HG02973 (cell line): ENCODE measurements around the gene MEAK7.

Experiments used
- ATAC-seq: cut with Tn5 transposase; IDR thresholded peaks from one replicate; pipeline ENCODE4 v1.9.1; 2021; ENCODE audit warnings: moderate library complexity; ENCODE audit not compliant: unreplicated experiment

The MEAK7 gene

DNA sequence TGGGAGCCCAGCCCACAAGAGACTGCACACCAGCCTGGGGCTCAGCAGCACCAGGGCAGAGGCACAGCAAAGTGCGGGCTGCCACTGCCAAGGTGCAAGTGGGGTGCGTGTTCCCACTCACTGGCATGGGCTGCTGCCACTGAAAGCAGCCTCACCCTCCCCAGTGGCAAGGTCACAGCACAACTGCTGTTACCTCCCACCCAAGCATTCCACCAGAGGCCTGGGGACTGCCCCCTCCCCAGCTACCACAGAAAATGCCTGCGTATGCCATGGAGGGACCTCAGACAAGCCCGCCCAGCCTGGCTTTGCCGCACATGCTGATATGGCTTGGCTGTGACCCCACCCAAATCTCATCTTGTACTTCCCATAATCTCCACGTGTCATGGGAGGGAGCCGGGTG lies 33.1 kb downstream of the MEAK7 start:
- ATAC-seq, result no peak

DNA sequence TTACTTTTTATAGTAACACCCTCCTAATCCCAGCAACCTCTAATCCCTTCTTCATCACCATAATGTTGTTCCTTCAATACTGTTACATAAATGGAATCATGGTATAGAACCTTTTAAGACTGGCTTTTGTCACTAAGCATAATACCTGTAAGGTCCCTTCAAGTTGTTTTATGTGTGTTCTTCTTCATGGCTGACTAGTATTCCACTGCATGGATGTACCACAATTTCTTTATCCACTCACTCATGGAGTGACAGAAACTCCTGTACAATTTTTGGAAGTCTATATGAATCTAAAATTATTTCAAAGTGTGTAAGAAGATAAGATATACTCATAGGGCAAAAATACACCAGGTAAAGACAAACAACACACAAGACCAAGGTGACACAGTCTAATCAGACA lies 36.8 kb downstream of the MEAK7 start:
- ATAC-seq, result no peak

DNA sequence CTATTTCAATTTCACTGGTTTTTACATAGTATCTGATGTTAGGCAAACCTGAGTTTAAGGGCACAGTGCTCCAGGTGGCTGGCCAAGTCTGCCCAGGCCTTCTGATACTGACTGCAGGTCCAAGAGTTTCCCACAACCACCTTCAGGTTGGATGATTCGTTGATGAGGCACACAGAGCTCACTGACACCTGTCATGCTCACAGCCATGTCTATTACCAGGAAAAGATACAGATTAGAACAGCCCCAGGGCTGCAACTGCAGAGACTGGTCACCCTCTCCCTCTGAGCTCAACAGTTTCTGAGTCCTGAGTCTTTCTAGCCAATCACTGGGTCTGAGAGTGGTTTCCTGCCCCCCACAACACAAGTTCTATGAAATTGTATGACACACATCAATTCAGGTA lies 37.2 kb downstream of the MEAK7 start:
- ATAC-seq, result no peak

DNA sequence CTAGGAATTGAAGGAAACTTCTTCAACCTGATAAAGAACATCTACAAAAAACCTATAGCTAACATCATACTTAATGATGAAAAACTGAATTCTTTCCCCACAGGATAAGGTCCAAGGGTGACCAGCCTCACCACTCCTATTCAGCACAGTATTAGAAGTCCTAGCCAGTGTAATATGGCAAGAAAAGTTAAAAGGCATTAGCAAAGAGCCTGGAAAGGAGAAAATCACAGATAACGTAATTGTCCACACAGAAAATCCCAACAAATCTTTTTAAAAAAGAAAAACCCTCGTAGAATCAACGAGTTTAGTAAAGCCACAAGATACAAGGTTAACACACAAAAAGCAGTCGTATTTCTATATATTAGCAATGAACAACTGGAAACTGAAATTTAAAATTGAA lies 37.8 kb downstream of the MEAK7 start:
- ATAC-seq, result no peak

GRCh38 chr16:84465154-84465553 lies 39.3 kb downstream of the MEAK7 start:
- ATAC-seq, result no peak

- no peak for ATAC-seq
Measured at GRCh38 chr16:84464116-84464515, 40.3 kb downstream of the MEAK7 start.

- ATAC-seq, result no peak
Measured at GRCh38 chr16:84463221-84463620, 41.2 kb downstream of the MEAK7 start.

- ATAC-seq, result no peak
Measured at GRCh38 chr16:84462296-84463210, 41.9 kb downstream of the MEAK7 start.

DNA sequence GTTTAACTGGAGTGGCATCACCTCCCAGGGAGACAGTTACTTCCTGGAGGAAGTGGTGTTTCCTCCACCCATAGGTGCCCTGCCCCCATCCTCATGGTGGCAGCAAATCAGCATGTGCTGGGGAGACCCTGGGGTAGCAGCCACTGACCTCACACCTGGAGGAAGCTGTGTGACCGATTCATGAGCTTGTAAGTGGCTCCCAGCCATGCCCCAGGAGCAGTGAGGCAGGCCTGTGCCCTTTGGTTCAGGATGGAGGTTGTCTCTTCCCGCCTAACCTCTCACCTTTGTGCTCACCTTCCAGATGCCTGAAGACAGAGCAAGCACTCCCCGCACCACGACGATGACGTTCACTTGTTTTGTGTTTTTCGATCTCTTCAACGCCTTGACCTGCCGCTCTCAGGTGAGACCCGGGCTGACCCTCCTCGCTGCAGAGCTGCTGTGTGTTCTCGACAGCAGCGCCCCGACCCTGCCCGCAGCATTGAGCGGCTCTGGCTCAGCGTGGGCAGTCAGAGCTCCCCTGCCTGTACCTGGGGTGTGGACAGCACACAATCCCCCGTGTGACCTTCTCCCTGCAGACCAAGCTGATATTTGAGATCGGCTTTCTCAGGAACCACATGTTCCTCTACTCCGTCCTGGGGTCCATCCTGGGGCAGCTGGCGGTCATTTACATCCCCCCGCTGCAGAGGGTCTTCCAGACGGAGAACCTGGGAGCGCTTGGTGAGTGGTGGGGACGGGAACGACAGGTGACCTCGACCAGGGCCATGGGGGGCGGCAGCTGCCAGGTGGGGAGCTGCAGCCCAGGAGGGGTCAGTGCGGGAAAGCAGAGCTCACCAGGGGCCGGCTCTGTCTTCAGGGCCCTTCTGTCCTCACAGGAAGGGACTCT lies 42.8 kb downstream of the MEAK7 start:
- no peak for ATAC-seq

DNA sequence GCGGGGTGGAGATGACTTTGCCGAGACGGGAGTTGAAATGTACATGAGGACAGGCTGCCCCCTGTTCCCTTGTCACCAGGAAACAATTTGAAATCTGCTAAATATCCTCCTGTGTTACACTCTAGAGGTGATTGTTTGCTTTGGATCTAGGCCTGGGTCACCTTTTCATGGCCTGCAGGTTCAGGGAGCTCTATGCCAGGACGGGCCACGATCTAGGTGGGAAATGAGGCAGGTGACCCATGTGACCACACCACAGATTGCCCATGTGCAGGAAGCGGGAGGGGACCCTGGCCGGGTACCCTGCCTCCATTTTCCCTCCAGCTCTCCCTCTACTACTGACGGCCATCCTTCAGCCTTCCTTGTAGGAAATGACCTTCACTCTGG lies 43.4 kb downstream of the MEAK7 start:
- ATAC-seq, result no peak

DNA sequence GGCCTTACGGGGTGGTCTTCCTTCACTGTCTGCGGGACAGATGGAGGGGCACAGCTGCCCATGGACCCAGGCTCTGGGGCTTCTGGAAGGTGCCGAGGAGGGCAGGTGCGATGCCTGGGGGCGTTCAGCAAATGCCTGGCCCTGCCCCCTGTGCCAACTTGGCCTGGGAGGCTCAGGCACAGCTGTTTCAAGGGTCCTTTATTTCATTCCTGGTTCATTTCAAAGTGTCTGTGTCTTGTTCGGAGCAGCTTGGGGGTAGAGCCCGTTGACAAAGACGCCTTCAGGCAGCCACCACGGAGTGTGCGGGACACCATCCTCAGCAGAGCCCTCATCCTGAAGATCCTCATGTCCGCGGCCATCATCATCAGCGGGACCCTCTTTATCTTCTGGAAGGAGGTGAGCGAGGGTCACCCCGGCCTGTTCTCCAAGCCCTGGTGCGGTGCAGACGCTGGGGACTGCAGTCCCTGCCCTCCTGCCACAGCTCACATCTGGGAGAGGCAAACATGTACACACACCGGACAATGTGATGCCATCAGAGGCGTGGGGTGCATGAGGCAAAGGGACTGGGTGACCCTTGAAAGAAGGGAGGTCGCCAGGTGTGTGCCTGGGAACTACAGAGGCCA lies 43.9 kb downstream of the MEAK7 start:
- no peak for ATAC-seq

DNA sequence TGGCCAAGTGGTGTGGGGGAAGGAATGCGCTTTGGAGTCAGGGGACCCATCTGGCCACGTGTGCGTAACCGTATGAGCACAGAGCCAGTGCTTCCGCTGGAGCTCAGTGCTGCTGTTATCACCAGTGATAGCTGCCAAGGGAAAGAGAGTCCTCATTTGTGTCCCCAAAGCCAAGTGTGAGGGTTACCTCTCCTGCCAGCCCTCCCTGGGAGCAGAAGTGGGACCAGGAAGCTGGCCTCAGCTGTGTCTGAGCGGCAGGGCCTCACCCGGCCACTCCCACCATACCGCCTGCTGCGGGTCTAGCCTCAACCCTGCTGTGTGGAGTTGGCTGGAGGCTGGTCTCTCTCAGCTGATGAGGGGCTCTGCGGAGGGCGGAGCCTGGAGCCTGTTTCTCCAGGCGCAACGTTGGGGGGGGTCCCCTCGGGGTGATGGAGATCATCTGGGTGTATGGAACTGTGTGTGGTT lies 44.5 kb downstream of the MEAK7 start:
- no peak for ATAC-seq

DNA sequence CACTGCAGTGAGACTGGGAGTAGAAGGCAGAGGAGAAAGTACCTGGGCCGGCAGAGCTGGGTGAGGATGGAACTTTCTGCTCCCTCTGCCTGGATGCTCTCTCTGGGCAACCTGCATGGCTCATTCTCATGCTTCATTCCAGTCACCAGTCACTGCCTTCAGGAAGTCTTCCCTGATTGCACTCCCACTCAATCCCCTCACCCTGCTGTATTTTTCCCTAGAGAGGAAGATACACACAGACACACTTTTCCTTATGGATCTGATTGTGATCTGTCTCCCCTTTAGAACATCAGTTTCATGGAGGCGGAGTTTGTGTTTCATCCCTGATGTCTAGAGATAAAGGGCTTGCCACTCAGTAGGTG lies 44.9 kb downstream of the MEAK7 start:
- no peak for ATAC-seq

DNA sequence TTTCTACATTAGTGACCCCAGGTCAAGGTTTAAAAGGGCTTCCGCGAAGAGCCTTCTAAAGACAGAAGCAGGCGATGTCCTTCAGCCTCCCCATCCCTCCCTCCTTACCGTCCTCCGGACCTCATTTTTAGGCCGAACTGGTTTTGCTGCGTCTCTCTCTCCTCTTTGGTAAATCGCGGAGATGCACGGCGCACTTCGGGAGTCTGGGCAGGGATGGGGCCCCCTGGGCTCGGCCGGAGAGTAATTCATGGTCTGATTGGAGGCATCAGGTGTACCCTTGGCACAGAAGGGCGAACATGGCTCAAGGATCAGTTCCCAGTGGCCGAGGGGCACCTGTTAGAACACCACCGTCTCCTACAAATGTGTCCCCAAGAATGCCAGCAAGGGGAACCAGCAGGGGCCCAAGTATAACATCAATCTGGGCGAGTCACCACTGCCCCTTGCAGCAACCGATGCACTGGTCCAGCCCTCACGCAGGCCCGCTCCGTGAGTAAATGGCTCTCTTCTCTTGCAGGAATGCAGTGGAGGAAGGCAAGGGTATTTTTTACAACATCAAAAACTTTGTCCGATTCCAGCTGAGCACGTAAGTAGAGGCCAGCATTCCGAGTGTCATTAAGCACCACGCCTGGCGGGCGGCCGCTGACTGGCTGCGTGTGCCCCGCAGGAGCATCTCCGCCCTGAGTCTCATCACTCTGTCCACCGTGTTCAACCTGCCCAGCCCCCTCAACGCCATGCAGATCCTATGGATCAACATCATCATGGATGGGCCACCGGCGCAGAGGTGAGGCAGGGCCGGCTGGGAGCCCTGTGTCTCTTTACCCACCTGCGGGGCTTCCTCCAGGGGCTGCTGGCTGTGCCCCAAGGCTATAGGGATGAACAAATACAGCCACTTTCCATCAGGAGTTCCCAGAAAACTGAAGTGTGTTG lies 45.6 kb downstream of the MEAK7 start:
- ATAC-seq, result no peak

- no peak for ATAC-seq
Measured at GRCh38 chr16:84455031-84455430, 49.4 kb downstream of the MEAK7 start.
